Immature natural killer cell (primary cell): ENCODE data around the gene RBP2. TPM values are rescaled to one million over a fixed set of nuclear protein-coding genes. Genes with fewer than 3 reads are reported as not detected.

Experiments used
- DNase-seq, 3 donors: peaks; one replicate each; pipeline ENCODE4 v3.0.0; 2022; ENCODE audit warnings: mixed read lengths in 1 of 3
- H3K27ac Mint-ChIP-seq, 6 donors: one replicate each; pipeline ENCODE4 v1.8.0; 2020; ENCODE audit warnings: mixed read lengths in 6 of 6, mild to moderate bottlenecking in 5 of 6, inconsistent platforms in 4 of 6, moderate library complexity in 3 of 6
- H3K27me3 Mint-ChIP-seq, 3 donors: one replicate each; pipeline ENCODE4 v1.8.0; 2020 to 2021; ENCODE audit warnings: low read depth in 3 of 3, mild to moderate bottlenecking in 3 of 3, mixed read lengths in 3 of 3, moderate library complexity in 3 of 3, inconsistent platforms in 1 of 3
- H3K36me3 Mint-ChIP-seq, 3 donors: one replicate each; pipeline ENCODE4 v1.8.0; 2020; ENCODE audit warnings: mixed read lengths in 3 of 3, inconsistent platforms in 2 of 3, mild to moderate bottlenecking in 2 of 3
- H3K4me1 Mint-ChIP-seq, 2 donors: one replicate each; pipeline ENCODE4 v1.8.0; 2020; ENCODE audit warnings: inconsistent platforms in 2 of 2, mild to moderate bottlenecking in 2 of 2, mixed read lengths in 2 of 2, moderate library complexity in 1 of 2
- H3K4me3 Mint-ChIP-seq, 5 donors: one replicate each; pipeline ENCODE4 v1.8.0; 2020; ENCODE audit warnings: mild to moderate bottlenecking in 5 of 5, mixed read lengths in 5 of 5, inconsistent platforms in 3 of 5, moderate library complexity in 3 of 5
- H3K9me3 Mint-ChIP-seq, 6 donors: one replicate each; pipeline ENCODE4 v1.8.0; 2020; ENCODE audit warnings: mild to moderate bottlenecking in 6 of 6, mixed read lengths in 6 of 6, inconsistent platforms in 4 of 6, moderate library complexity in 3 of 6
- polyA plus RNA-seq, 3 donors: library from polyadenylated mRNA; unstranded; fragments of 300-500 nt; fragmentation: Illumina TruSeq; gene quantifications; one replicate each; pipeline ENCODE4 v1.2.3, GENCODE V29; 2021

RBP2 gene
- polyA plus RNA-seq, 3 donors from 2014 or later: not detected

GRCh38 chr3:139447486-139447885 lies 28.8 kb downstream of the RBP2 start:
- Mint-ChIP-seq H3K27me3 (no peaks in the 10 kb centered on the region), H3K9me3 (no peaks in the 10 kb centered on the region), H3K4me3 (no peak overlapping the region), H3K27ac (no peak overlapping the region), H3K4me1 (no peaks in the 10 kb centered on the region), H3K36me3 (no peaks in the 10 kb centered on the region)
- DNase-seq: no peak

GRCh38 chr3:139444446-139444845 lies 31.9 kb downstream of the RBP2 start:
- Mint-ChIP-seq H3K27ac (no peak overlapping the region), H3K27me3 (peaks cover 0 to 3% (median 0%) of the 10 kb centered on the region in 3 donors), H3K4me1 (no peaks in the 10 kb centered on the region), H3K36me3 (no peaks in the 10 kb centered on the region), H3K4me3 (no peak overlapping the region), H3K9me3 (no peaks in the 10 kb centered on the region)
- no peak for DNase-seq

GRCh38 chr3:139443186-139443585 lies 33.1 kb downstream of the RBP2 start:
- Mint-ChIP-seq H3K27ac (no peak overlapping the region), H3K4me1 (no peaks in the 10 kb centered on the region), H3K9me3 (no peaks in the 10 kb centered on the region), H3K36me3 (no peaks in the 10 kb centered on the region), H3K4me3 (no peak overlapping the region), H3K27me3 (peaks cover 0 to 3% (median 0%) of the 10 kb centered on the region in 3 donors)
- DNase-seq: no peak

- Mint-ChIP-seq H3K4me1 (no peaks in the 10 kb centered on the region), H3K36me3 (no peaks in the 10 kb centered on the region), H3K27ac (no peak overlapping the region), H3K4me3 (no peak overlapping the region), H3K27me3 (peaks cover 0 to 3% (median 0%) of the 10 kb centered on the region in 3 donors), H3K9me3 (no peaks in the 10 kb centered on the region)
- DNase-seq: no peak
Measured at GRCh38 chr3:139441656-139442055, 34.7 kb downstream of the RBP2 start.

- H3K27ac Mint-ChIP-seq: no peak overlapping the region
- no peak overlapping the region for H3K4me3 Mint-ChIP-seq
- no peaks in the 10 kb centered on the region for H3K36me3 Mint-ChIP-seq
- no peaks in the 10 kb centered on the region for H3K4me1 Mint-ChIP-seq
- no peaks in the 10 kb centered on the region for H3K9me3 Mint-ChIP-seq
- H3K27me3 Mint-ChIP-seq: peaks cover 0 to 3% (median 0%) of the 10 kb centered on the region in 3 donors
- DNase-seq: no peak
Measured at GRCh38 chr3:139440639-139441556, 35.4 kb downstream of the RBP2 start.

GRCh38 chr3:139439278-139439677 lies 37.0 kb downstream of the RBP2 start:
- Mint-ChIP-seq H3K27me3 (peaks cover 0 to 3% (median 0%) of the 10 kb centered on the region in 3 donors), H3K4me1 (no peaks in the 10 kb centered on the region), H3K9me3 (no peaks in the 10 kb centered on the region), H3K36me3 (no peaks in the 10 kb centered on the region), H3K27ac (no peak overlapping the region), H3K4me3 (no peak overlapping the region)
- no peak for DNase-seq

- H3K27me3 Mint-ChIP-seq: peaks cover 0 to 2% (median 0%) of the 10 kb centered on the region in 3 donors
- H3K9me3 Mint-ChIP-seq: no peaks in the 10 kb centered on the region
- H3K4me1 Mint-ChIP-seq: no peaks in the 10 kb centered on the region
- no peak overlapping the region for H3K4me3 Mint-ChIP-seq
- H3K27ac Mint-ChIP-seq: no peak overlapping the region
- no peak for DNase-seq
- peaks cover 0 to 3% (median 0%) of the 10 kb centered on the region in 3 donors for H3K36me3 Mint-ChIP-seq
Measured at GRCh38 chr3:139434764-139435307, 41.5 kb downstream of the RBP2 start.

- Mint-ChIP-seq H3K4me1 (no peaks in the 10 kb centered on the region), H3K9me3 (no peaks in the 10 kb centered on the region), H3K27ac (no peak overlapping the region), H3K36me3 (peaks cover 0 to 3% (median 0%) of the 10 kb centered on the region in 3 donors), H3K4me3 (no peak overlapping the region), H3K27me3 (peaks cover 0 to 2% (median 0%) of the 10 kb centered on the region in 3 donors)
- no peak for DNase-seq
Measured at GRCh38 chr3:139434228-139434627, 42.1 kb downstream of the RBP2 start.

- no peaks in the 10 kb centered on the region for H3K4me1 Mint-ChIP-seq
- no peak overlapping the region for H3K4me3 Mint-ChIP-seq
- peaks cover 0 to 2% (median 0%) of the 10 kb centered on the region in 3 donors for H3K27me3 Mint-ChIP-seq
- H3K36me3 Mint-ChIP-seq: peaks cover 0 to 3% (median 0%) of the 10 kb centered on the region in 3 donors
- H3K9me3 Mint-ChIP-seq: no peaks in the 10 kb centered on the region
- DNase-seq: no peak
- no peak overlapping the region for H3K27ac Mint-ChIP-seq
Measured at GRCh38 chr3:139433089-139433488, 43.2 kb downstream of the RBP2 start.

- DNase-seq: no peak
- Mint-ChIP-seq H3K4me3 (no peak overlapping the region), H3K9me3 (no peaks in the 10 kb centered on the region), H3K27ac (no peak overlapping the region), H3K4me1 (no peaks in the 10 kb centered on the region), H3K27me3 (peaks cover 0 to 2% (median 0%) of the 10 kb centered on the region in 3 donors), H3K36me3 (peaks cover 0 to 3% (median 0%) of the 10 kb centered on the region in 3 donors)
Measured at GRCh38 chr3:139430493-139430892, 45.8 kb downstream of the RBP2 start.

GRCh38 chr3:139427283-139428060 lies 48.8 kb downstream of the RBP2 start:
- Mint-ChIP-seq H3K9me3 (no peaks in the 10 kb centered on the region), H3K36me3 (peaks cover 0 to 8% (median 4%) of the 10 kb centered on the region in 3 donors), H3K4me3 (no peak overlapping the region), H3K27ac (no peak overlapping the region), H3K27me3 (peaks cover 0 to 2% (median 0%) of the 10 kb centered on the region in 3 donors), H3K4me1 (no peaks in the 10 kb centered on the region)
- peak; percentile 23 to 37 (median 27) for DNase-seq

- peaks cover 0 to 8% (median 4%) of the 10 kb centered on the region in 3 donors for H3K36me3 Mint-ChIP-seq
- H3K4me3 Mint-ChIP-seq: no peak overlapping the region
Measured at GRCh38 chr3:139425745-139426400, 50.4 kb downstream of the RBP2 start.

GRCh38 chr3:139423232-139423631 lies 53.1 kb downstream of the RBP2 start:
- H3K9me3 Mint-ChIP-seq: peaks cover 0 to 6% (median 0%) of the 10 kb centered on the region in 6 donors
- no peak overlapping the region for H3K4me3 Mint-ChIP-seq
- H3K4me1 Mint-ChIP-seq: no peaks in the 10 kb centered on the region
- H3K27ac Mint-ChIP-seq: no peak overlapping the region
- no peak for DNase-seq
- H3K27me3 Mint-ChIP-seq: no peaks in the 10 kb centered on the region
- peaks cover 0 to 8% (median 4%) of the 10 kb centered on the region in 3 donors for H3K36me3 Mint-ChIP-seq

More at GRCh38 chr3:139425745-139426400, 50.4 kb downstream of the RBP2 start:
- no peak for DNase-seq
- Mint-ChIP-seq H3K9me3 (peaks cover 0 to 2% (median 0%) of the 10 kb centered on the region in 6 donors), H3K27me3 (peaks cover 0 to 2% (median 0%) of the 10 kb centered on the region in 3 donors), H3K27ac (no peak overlapping the region), H3K4me1 (no peaks in the 10 kb centered on the region)
